HAP-1 (cell line): ENCODE measurements around the gene KCNN4.

Source experiments
- DNase-seq, 2 experiments: peaks; one replicate each; pipeline ENCODE4 v3.0.0-alpha.2; 2016 to 2020; ENCODE audit warnings: low spot score in 2 of 2
- H3K27me3 ChIP-seq: fragments of 250-450 bp; sonication (Bioruptor Pico); 2 replicates; pipeline ENCODE4 v1.5.1; 2020; ENCODE audit warnings: low read depth, mild to moderate bottlenecking, moderate library complexity
- H3K36me3 ChIP-seq: fragments of 250-450 bp; sonication (Bioruptor Pico); replicated peaks from 2 replicates; pipeline ENCODE4 v1.5.1; 2020; ENCODE audit warnings: mild to moderate bottlenecking
- H3K4me1 ChIP-seq: fragments of 250-450 bp; sonication (Bioruptor Pico); 2 replicates; pipeline ENCODE4 v1.5.1; 2020; ENCODE audit warnings: mild to moderate bottlenecking
- H3K4me3 ChIP-seq: fragments of 250-450 bp; sonication (Bioruptor Pico); 2 replicates; pipeline ENCODE4 v1.5.1; 2020; ENCODE audit warnings: mild to moderate bottlenecking, moderate library complexity
- H3K9me3 ChIP-seq: fragments of 250-450 bp; sonication (Bioruptor Pico); 2 replicates; pipeline ENCODE4 v1.5.1; 2020; ENCODE audit warnings: mild to moderate bottlenecking, moderate library complexity
- in situ Hi-C: fragments of 300-500 bp; cut with MboI; formaldehyde crosslinking; loops from 3 replicates; pipeline ENCODE4 v1.14.3; 2020; ENCODE audit warnings: low sequenced_read_pairs, inconsistent platforms, mixed read lengths

The KCNN4 gene

GRCh38 chr19:43739439-43740235 is 41.1 kb downstream of the KCNN4 start:
- H3K27me3 ChIP-seq: no peaks in the 10 kb centered on the region
- in situ Hi-C loops: no loop called here
- DNase-seq: no peak
- H3K9me3 ChIP-seq: no peaks in the 10 kb centered on the region
- H3K4me3 ChIP-seq: no peak overlapping the region
- H3K36me3 ChIP-seq: peaks cover 87% of the 10 kb centered on the region
- no peaks in the 10 kb centered on the region for H3K4me1 ChIP-seq

- Histone ChIP-seq H3K36me3 (peaks cover 82% of the 10 kb centered on the region), H3K4me1 (no peaks in the 10 kb centered on the region), H3K9me3 (no peaks in the 10 kb centered on the region), H3K4me3 (no peak overlapping the region), H3K27me3 (no peaks in the 10 kb centered on the region)
- in situ Hi-C loops: no loop called here
- DNase-seq: no peak
Observed at GRCh38 chr19:43738780-43739211, 42.0 kb downstream of the KCNN4 start.

- H3K4me3 ChIP-seq: no peak overlapping the region
- no peaks in the 10 kb centered on the region for H3K9me3 ChIP-seq
- DNase-seq: no peak
- H3K36me3 ChIP-seq: peaks cover 77% of the 10 kb centered on the region
- in situ Hi-C loops: no loop called here
- no peaks in the 10 kb centered on the region for H3K4me1 ChIP-seq
- H3K27me3 ChIP-seq: no peaks in the 10 kb centered on the region
Observed at GRCh38 chr19:43735957-43736356, 44.8 kb downstream of the KCNN4 start.

- Histone ChIP-seq H3K27me3 (no peaks in the 10 kb centered on the region), H3K36me3 (peaks cover 68% of the 10 kb centered on the region), H3K4me3 (no peak overlapping the region), H3K9me3 (no peaks in the 10 kb centered on the region), H3K4me1 (no peaks in the 10 kb centered on the region)
- DNase-seq: no peak
- in situ Hi-C loops: no loop called here
Observed at GRCh38 chr19:43735013-43735412, 45.8 kb downstream of the KCNN4 start.

- Histone ChIP-seq H3K36me3 (peaks cover 47% of the 10 kb centered on the region), H3K9me3 (no peaks in the 10 kb centered on the region)
- in situ Hi-C loops: no loop called here
Observed at GRCh38 chr19:43731846-43732245, 48.9 kb downstream of the KCNN4 start.

GRCh38 chr19:43731346-43731745 is 49.4 kb downstream of the KCNN4 start:
- no peaks in the 10 kb centered on the region for H3K9me3 ChIP-seq
- peaks cover 42% of the 10 kb centered on the region for H3K36me3 ChIP-seq
- no peak overlapping the region for H3K4me3 ChIP-seq
- in situ Hi-C loops: no loop called here
- no peaks in the 10 kb centered on the region for H3K4me1 ChIP-seq
- no peaks in the 10 kb centered on the region for H3K27me3 ChIP-seq
- DNase-seq: no peak

More at GRCh38 chr19:43731846-43732245, 48.9 kb downstream of the KCNN4 start:
- no peak for DNase-seq
- no peak overlapping the region for H3K4me3 ChIP-seq
- H3K4me1 ChIP-seq: no peaks in the 10 kb centered on the region
- no peaks in the 10 kb centered on the region for H3K27me3 ChIP-seq

GRCh38 chr19:43729919-43730318 is 50.9 kb downstream of the KCNN4 start:
- H3K9me3 ChIP-seq: no peaks in the 10 kb centered on the region
- H3K36me3 ChIP-seq: peaks cover 33% of the 10 kb centered on the region
- no peaks in the 10 kb centered on the region for H3K4me1 ChIP-seq
- no peaks in the 10 kb centered on the region for H3K27me3 ChIP-seq
- in situ Hi-C loops: no loop called here
- no peak overlapping the region for H3K4me3 ChIP-seq
- no peak for DNase-seq

GRCh38 chr19:43727593-43727853 is 53.2 kb downstream of the KCNN4 start:
- Histone ChIP-seq H3K36me3 (peaks cover 17% of the 10 kb centered on the region), H3K4me3 (no peak overlapping the region), H3K27me3 (no peaks in the 10 kb centered on the region), H3K9me3 (no peaks in the 10 kb centered on the region), H3K4me1 (no peaks in the 10 kb centered on the region)
- no peak for DNase-seq
- in situ Hi-C loops: no loop called here

- in situ Hi-C loops: no loop called here
- Histone ChIP-seq H3K9me3 (no peaks in the 10 kb centered on the region), H3K36me3 (peaks cover 12% of the 10 kb centered on the region), H3K4me1 (no peaks in the 10 kb centered on the region), H3K4me3 (no peak overlapping the region), H3K27me3 (no peaks in the 10 kb centered on the region)
- DNase-seq: no peak
Observed at GRCh38 chr19:43726736-43727592, 53.8 kb downstream of the KCNN4 start.

GRCh38 chr19:43725468-43725867 is 55.3 kb downstream of the KCNN4 start:
- in situ Hi-C loops: no loop called here
- Histone ChIP-seq H3K36me3 (peaks cover 5% of the 10 kb centered on the region; the same call in 1 of the 2 replicates), H3K9me3 (no peaks in the 10 kb centered on the region), H3K27me3 (no peaks in the 10 kb centered on the region), H3K4me3 (no peak overlapping the region), H3K4me1 (no peaks in the 10 kb centered on the region)
- no peak for DNase-seq

GRCh38 chr19:43724896-43725295 is 55.9 kb downstream of the KCNN4 start:
- no peaks in the 10 kb centered on the region for H3K9me3 ChIP-seq
- no peaks in the 10 kb centered on the region for H3K27me3 ChIP-seq
- peaks cover 5% of the 10 kb centered on the region; the same call in 1 of the 2 replicates for H3K36me3 ChIP-seq
- no peak overlapping the region for H3K4me3 ChIP-seq
- no peak for DNase-seq
- no peaks in the 10 kb centered on the region for H3K4me1 ChIP-seq
- in situ Hi-C loops: no loop called here

GRCh38 chr19:43723588-43723987 is 57.2 kb downstream of the KCNN4 start:
- Histone ChIP-seq H3K4me1 (no peaks in the 10 kb centered on the region), H3K27me3 (no peaks in the 10 kb centered on the region), H3K9me3 (no peaks in the 10 kb centered on the region), H3K4me3 (no peak overlapping the region), H3K36me3 (peaks cover 3% of the 10 kb centered on the region; the same call in 1 of the 2 replicates)
- in situ Hi-C loops: no loop called here
- no peak for DNase-seq

GRCh38 chr19:43721469-43722048 is 59.2 kb downstream of the KCNN4 start:
- Histone ChIP-seq H3K27me3 (no peaks in the 10 kb centered on the region), H3K4me3 (no peak overlapping the region), H3K36me3 (no peaks in the 10 kb centered on the region), H3K9me3 (no peaks in the 10 kb centered on the region), H3K4me1 (no peaks in the 10 kb centered on the region)
- in situ Hi-C loops: no loop called here
- no peak for DNase-seq

GRCh38 chr19:43720936-43721335 is 59.8 kb downstream of the KCNN4 start:
- Histone ChIP-seq H3K36me3 (no peaks in the 10 kb centered on the region), H3K9me3 (no peaks in the 10 kb centered on the region), H3K4me3 (no peak overlapping the region), H3K4me1 (no peaks in the 10 kb centered on the region), H3K27me3 (no peaks in the 10 kb centered on the region)
- in situ Hi-C loops: no loop called here
- no peak for DNase-seq
